GM18868 (cell line): ENCODE results near the gene OR6P1.

Source experiments
- ATAC-seq: cut with Tn5 transposase; IDR thresholded peaks from one replicate; pipeline ENCODE4 v1.9.1; 2021; ENCODE audit warnings: mild to moderate bottlenecking, moderate library complexity; ENCODE audit not compliant: unreplicated experiment

Gene OR6P1

GRCh38 chr1:158570480-158570879, at the start of gene OR6P1:
TSS of gene OR6P1 (minus strand) at chr1:158570580. CDS start at chr1:158563604, 6,976 bp downstream.
- no peak for ATAC-seq

GRCh38 chr1:158613764-158614163, 43.4 kb upstream of the OR6P1 start:
- no peak for ATAC-seq

- no peak for ATAC-seq
These were observed 41.5 kb upstream of the OR6P1 start for GRCh38 chr1:158611916-158612315.

- no peak for ATAC-seq
These were observed 36.9 kb upstream of the OR6P1 start for GRCh38 chr1:158607296-158607695.

GRCh38 chr1:158604968-158605367, 34.6 kb upstream of the OR6P1 start, which contains the start of gene OR10Z1:
TSS of gene OR10Z1 (plus strand) at chr1:158605268. CDS start at chr1:158606439, 1,171 bp downstream.
- no peak for ATAC-seq

GRCh38 chr1:158600735-158601134, 30.4 kb upstream of the OR6P1 start:
- no peak for ATAC-seq

GRCh38 chr1:158586942-158587341, 16.6 kb upstream of the OR6P1 start:
- no peak for ATAC-seq

GRCh38 chr1:158583962-158584361, 13.6 kb upstream of the OR6P1 start:
- ATAC-seq, result no peak

- no peak for ATAC-seq
These were observed 9.4 kb upstream of the OR6P1 start, which contains the start of gene OR10X1 for GRCh38 chr1:158579733-158580132. TSS of gene OR10X1 (minus strand) at chr1:158579899. CDS start at chr1:158579899, 0 bp downstream.

GRCh38 chr1:158577561-158577960, 7.2 kb upstream of the OR6P1 start:
- ATAC-seq, result no peak

- ATAC-seq, result no peak
These were observed 1.8 kb upstream of the OR6P1 start for GRCh38 chr1:158572226-158572625.

GRCh38 chr1:158564608-158565007, 5.8 kb downstream of the OR6P1 start:
- no peak for ATAC-seq

GRCh38 chr1:158563853-158564252, 6.5 kb downstream of the OR6P1 start:
- ATAC-seq, result no peak

GRCh38 chr1:158559696-158560095, 10.7 kb downstream of the OR6P1 start:
- ATAC-seq, result no peak

GRCh38 chr1:158554352-158554751, 16.0 kb downstream of the OR6P1 start, which contains the start of gene OR6Y1:
TSS of gene OR6Y1 (minus strand) at chr1:158554405. CDS start at chr1:158548105, 6,300 bp downstream.
- ATAC-seq, result no peak

- ATAC-seq, result no peak
These were observed 18.1 kb downstream of the OR6P1 start for GRCh38 chr1:158552296-158552695.

- no peak for ATAC-seq
These were observed 22.8 kb downstream of the OR6P1 start for GRCh38 chr1:158547533-158547932.

- ATAC-seq, result no peak
These were observed 32.8 kb downstream of the OR6P1 start for GRCh38 chr1:158537609-158538008.

GRCh38 chr1:158534496-158534895, 35.9 kb downstream of the OR6P1 start:
- no peak for ATAC-seq

- ATAC-seq, result peak; percentile 67
These were observed 43.1 kb downstream of the OR6P1 start for GRCh38 chr1:158527190-158527815.

- ATAC-seq, result no peak
These were observed 48.7 kb downstream of the OR6P1 start for GRCh38 chr1:158521666-158522058.

GRCh38 chr1:158520955-158521665, 49.3 kb downstream of the OR6P1 start:
- no peak for ATAC-seq
